HG03520 (cell line): Measurements from ENCODE around the gene RBBP5.
"Not testable (repeated sequence)": the region's sequence is repeated elsewhere in the genome, so short reads cannot be mapped to it uniquely, and the experiment has no call there.

Source experiments
- ATAC-seq: cut with Tn5 transposase; IDR thresholded peaks from one replicate; pipeline ENCODE4 v1.9.1; 2021; ENCODE audit warnings: mild to moderate bottlenecking, moderate library complexity; ENCODE audit not compliant: unreplicated experiment

The RBBP5 gene

GRCh38 chr1:205121660-205122488 is at the start of gene RBBP5:
Gene RBBP5, minus strand, starts transcription at chr1:205121978. Its CDS starts 105 bp downstream, at chr1:205121873.
- ATAC-seq, result peak; percentile 92

- no peak for ATAC-seq
Observed at GRCh38 chr1:205171369-205171768, 49.6 kb upstream of the RBBP5 start.

- ATAC-seq, result no peak
Observed at GRCh38 chr1:205170532-205171269, 48.9 kb upstream of the RBBP5 start.

- ATAC-seq, result no peak
Observed at GRCh38 chr1:205169248-205169647, 47.5 kb upstream of the RBBP5 start.

GRCh38 chr1:205168291-205168690 is 46.5 kb upstream of the RBBP5 start:
- no peak for ATAC-seq

GRCh38 chr1:205162301-205162700 is 40.5 kb upstream of the RBBP5 start:
- ATAC-seq, result no peak

- ATAC-seq, result no peak
Observed at GRCh38 chr1:205161076-205161475, 39.3 kb upstream of the RBBP5 start.

GRCh38 chr1:205158048-205158616 is 36.4 kb upstream of the RBBP5 start:
- no peak for ATAC-seq

GRCh38 chr1:205155665-205156377 is 34.0 kb upstream of the RBBP5 start:
- not testable (repeated sequence) for ATAC-seq

- ATAC-seq, result no peak
Observed at GRCh38 chr1:205152505-205152904, 30.7 kb upstream of the RBBP5 start.

GRCh38 chr1:205150651-205151428 is 29.1 kb upstream of the RBBP5 start:
- no peak for ATAC-seq

- no peak for ATAC-seq
Observed at GRCh38 chr1:205147191-205147835, 25.5 kb upstream of the RBBP5 start.

- ATAC-seq, result no peak
Observed at GRCh38 chr1:205144751-205145150, 23.0 kb upstream of the RBBP5 start.

GRCh38 chr1:205144046-205144720 is 22.4 kb upstream of the RBBP5 start:
- no peak for ATAC-seq

GRCh38 chr1:205142102-205142469 is 20.3 kb upstream of the RBBP5 start:
- no peak for ATAC-seq

GRCh38 chr1:205141236-205142101 is 19.7 kb upstream of the RBBP5 start:
- ATAC-seq, result no peak

GRCh38 chr1:205140113-205140512 is 18.3 kb upstream of the RBBP5 start:
- no peak for ATAC-seq

GRCh38 chr1:205137901-205138300 is 16.1 kb upstream of the RBBP5 start:
- no peak for ATAC-seq
